SK-N-SH treated with all-trans-retinoic acid at 6 μM for 48 hours (cell line): ENCODE results near the gene AP3D1.

ENCODE experiments used
- ARNTL ChIP-seq: fragments of 450-650 bp; formaldehyde crosslinking; IDR thresholded peaks from 2 replicates; pipeline ENCODE4 v1.5.0; 2020; ENCODE audit warnings: low read depth, mild to moderate bottlenecking, moderate library complexity, borderline replicate concordance
- CREB5 ChIP-seq: fragments of 250-450 bp; sonication (Bioruptor Pico); IDR thresholded peaks from 2 replicates; pipeline ENCODE4 v1.5.1; 2020; ENCODE audit warnings: low read depth, mild to moderate bottlenecking, moderate library complexity
- GLIS3 ChIP-seq: fragments of 250-450 bp; sonication (Bioruptor Pico); IDR thresholded peaks from 2 replicates; pipeline ENCODE4 v1.5.0; 2020; ENCODE audit warnings: mild to moderate bottlenecking, moderate library complexity
- ISL1 ChIP-seq: fragments of 250-450 bp; sonication (Bioruptor Pico); IDR thresholded peaks from 2 replicates; pipeline ENCODE4 v2.1.2; 2022; ENCODE audit warnings: mild to moderate bottlenecking, moderate library complexity
- PPARA ChIP-seq: fragments of 250-450 bp; sonication (Bioruptor Pico); IDR thresholded peaks from 2 replicates; pipeline ENCODE4 v1.5.0; 2020; ENCODE audit warnings: mild to moderate bottlenecking, borderline replicate concordance
- RARB ChIP-seq: fragments of 250-450 bp; sonication (Bioruptor Pico); IDR thresholded peaks from 2 replicates; pipeline ENCODE4 v1.8.0; 2021; ENCODE audit warnings: mild to moderate bottlenecking, moderate library complexity
- TSHZ2 ChIP-seq: fragments of 250-450 bp; sonication (Bioruptor Pico); IDR thresholded peaks from 2 replicates; pipeline ENCODE4 v1.5.0; 2020; ENCODE audit warnings: mild to moderate bottlenecking, moderate library complexity
- ZC3H10 ChIP-seq: fragments of 250-450 bp; sonication (Bioruptor Pico); IDR thresholded peaks from 2 replicates; pipeline ENCODE4 v1.5.1; 2021; ENCODE audit warnings: mild to moderate bottlenecking, moderate library complexity
- ZFP3 ChIP-seq: fragments of 250-450 bp; sonication (Bioruptor Pico); IDR thresholded peaks from 2 replicates; pipeline ENCODE4 v1.5.0; 2020; ENCODE audit warnings: mild to moderate bottlenecking, moderate library complexity
- ZFP30 ChIP-seq: fragments of 450-650 bp; formaldehyde crosslinking; IDR thresholded peaks from 2 replicates; pipeline ENCODE4 v1.5.0; 2022; ENCODE audit warnings: mild to moderate bottlenecking, moderate library complexity
- TF ChIP-seq, protein P1 (sequence below): fragments of 250-450 bp; sonication (Bioruptor Pico); IDR thresholded peaks from 2 replicates; pipeline ENCODE4 v1.8.0; 2020; ENCODE audit warnings: mild to moderate bottlenecking, moderate library complexity, borderline replicate concordance

DNA sequence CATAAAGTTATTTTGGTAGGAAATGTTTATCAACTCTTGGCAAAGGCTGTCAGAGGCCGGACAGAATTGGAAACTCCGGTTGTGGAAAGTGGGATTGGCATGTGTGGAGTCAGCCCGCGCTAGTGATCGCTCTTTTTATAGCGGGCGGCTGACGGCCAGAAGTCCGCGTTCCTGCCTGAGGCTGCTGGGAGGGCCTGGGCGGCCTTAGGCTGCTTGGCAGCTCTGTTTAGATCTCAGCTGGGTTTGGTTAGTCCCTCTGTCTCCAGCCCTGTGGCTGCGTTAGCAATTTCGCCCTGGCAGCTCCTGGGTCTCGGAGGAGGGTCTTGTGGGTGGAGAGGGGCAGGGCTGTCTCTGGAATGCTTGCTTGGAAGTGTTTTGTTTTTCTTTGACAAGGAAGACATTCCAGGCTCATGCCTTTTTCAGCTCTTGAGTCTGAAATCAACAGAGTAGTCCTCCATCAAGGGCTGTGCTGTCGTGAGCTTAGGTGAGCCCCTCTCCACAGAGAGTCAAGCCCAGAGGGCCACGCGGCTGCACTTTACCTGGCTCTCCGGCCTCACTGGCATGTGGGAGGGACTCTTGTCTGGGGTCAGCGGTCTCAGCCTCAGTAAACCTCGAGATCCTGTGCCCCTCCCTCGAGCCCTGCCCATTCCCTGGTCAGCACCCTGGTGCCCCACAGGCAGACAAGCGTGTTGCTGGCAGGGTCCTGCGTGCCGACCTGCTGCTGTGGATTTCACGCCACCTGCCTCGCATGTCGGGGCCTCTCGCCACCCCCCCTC lies 34.9 kb upstream of the AP3D1 start:
- TF ChIP-seq PPARA (CRISPR knock-in tag) (no peak), ZFP30 (CRISPR knock-in tag) (no peak), TSHZ2 (CRISPR knock-in tag) (no peak), GLIS3 (CRISPR knock-in tag) (no peak), ZC3H10 (no peak), CREB5 (CRISPR knock-in tag) (no peak), ZFP3 (CRISPR knock-in tag) (no peak), RARB (CRISPR knock-in tag) (no peak), ISL1 (CRISPR knock-in tag) (no peak), ARNTL (no peak)
- TF ChIP-seq, protein P1, sequence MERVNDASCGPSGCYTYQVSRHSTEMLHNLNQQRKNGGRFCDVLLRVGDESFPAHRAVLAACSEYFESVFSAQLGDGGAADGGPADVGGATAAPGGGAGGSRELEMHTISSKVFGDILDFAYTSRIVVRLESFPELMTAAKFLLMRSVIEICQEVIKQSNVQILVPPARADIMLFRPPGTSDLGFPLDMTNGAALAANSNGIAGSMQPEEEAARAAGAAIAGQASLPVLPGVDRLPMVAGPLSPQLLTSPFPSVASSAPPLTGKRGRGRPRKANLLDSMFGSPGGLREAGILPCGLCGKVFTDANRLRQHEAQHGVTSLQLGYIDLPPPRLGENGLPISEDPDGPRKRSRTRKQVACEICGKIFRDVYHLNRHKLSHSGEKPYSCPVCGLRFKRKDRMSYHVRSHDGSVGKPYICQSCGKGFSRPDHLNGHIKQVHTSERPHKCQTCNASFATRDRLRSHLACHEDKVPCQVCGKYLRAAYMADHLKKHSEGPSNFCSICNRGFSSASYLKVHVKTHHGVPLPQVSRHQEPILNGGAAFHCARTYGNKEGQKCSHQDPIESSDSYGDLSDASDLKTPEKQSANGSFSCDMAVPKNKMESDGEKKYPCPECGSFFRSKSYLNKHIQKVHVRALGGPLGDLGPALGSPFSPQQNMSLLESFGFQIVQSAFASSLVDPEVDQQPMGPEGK (CRISPR knock-in tag), result no peak
